HEK293T (cell line): ENCODE measurements around the gene CMPK1.

Experiments
- FOXM1 ChIP-seq: fragments of 450-650 bp; IDR thresholded peaks from 2 replicates; pipeline ENCODE4 v1.6.1; 2017; ENCODE audit warnings: mild to moderate bottlenecking, borderline replicate concordance
- NFRKB ChIP-seq: fragments of 450-650 bp; IDR thresholded peaks from 2 replicates; pipeline ENCODE4 v1.6.1; 2016; ENCODE audit warnings: mild to moderate bottlenecking, moderate library complexity
- SUZ12 ChIP-seq: fragments of 450-650 bp; IDR thresholded peaks from 2 replicates; pipeline ENCODE4 v1.6.1; 2016; ENCODE audit warnings: mild to moderate bottlenecking
- TARDBP ChIP-seq: fragments of 450-650 bp; IDR thresholded peaks from 2 replicates; pipeline ENCODE4 v1.6.1; 2016

GRCh38 chr1:47406966-47407365 is 73.4 kb downstream of the CMPK1 start:
- TF ChIP-seq TARDBP (no peak), SUZ12 (no peak), NFRKB (no peak), FOXM1 (no peak)
